Endothelial cell of umbilical vein (primary cell): ENCODE measurements around the gene C12orf57.

Experiments
- CTCF ChIP-seq, 2 donors: IDR thresholded peaks; 1 replicate in 1 of 2; 2 replicates in 1 of 2; pipeline ENCODE4 v1.5.1; 2011; ENCODE audit warnings: low read length in 2 of 2, mild to moderate bottlenecking in 2 of 2, moderate library complexity in 2 of 2, control low read depth in 1 of 2, inconsistent platforms in 1 of 2, low read depth in 1 of 2; ENCODE audit not compliant: insufficient read depth in 1 of 2; ENCODE audit errors: extremely low read depth in 1 of 2
- MAX ChIP-seq: IDR thresholded peaks from 2 replicates; pipeline ENCODE4 v1.6.1; 2011; ENCODE audit not compliant: insufficient read depth, insufficient read length
- POLR2A ChIP-seq: IDR thresholded peaks from 2 replicates; pipeline ENCODE4 v1.6.1; 2012; ENCODE audit warnings: low read depth, mild to moderate bottlenecking, control low read depth, low read length
- POLR2AphosphoS5 ChIP-seq: IDR thresholded peaks from 2 replicates; pipeline ENCODE4 v1.6.1; 2012; ENCODE audit warnings: low read depth, mild to moderate bottlenecking, control low read depth, low read length, moderate library complexity; ENCODE audit not compliant: insufficient read depth

- TF ChIP-seq CTCF (IDR thresholded peaks at IDR 0.05; ENCODE audit: extremely low read depth in 1 of 2, insufficient read depth in 1 of 2, low read depth in 1 of 2, low read length in 2 of 2) = no peak
- TF ChIP-seq POLR2AphosphoS5 = no peak
- TF ChIP-seq POLR2A = no peak
- no peak for TF ChIP-seq MAX
Observed at GRCh38 chr12:6928703-6929407, 15.0 kb upstream of the C12orf57 start.
